Smooth muscle cell (in vitro differentiated cells): Measurements from ENCODE around the gene SKIDA1. TPM values are rescaled to one million over a fixed set of nuclear protein-coding genes. Genes with fewer than 3 reads are reported as not detected.

Experiments
- DNase-seq: peaks from one replicate; lab custom pipeline; 2025; ENCODE audit not compliant: unreplicated experiment; lab: John Stamatoyannopoulos, UW
- H2AFZ ChIP-seq: fragments of 200-600 bp; sonication (generic); 2 replicates; pipeline ENCODE4 v1.6.0; 2016; ENCODE audit warnings: antibody characterized with exemption, low read depth, mild to moderate bottlenecking
- H3F3A ChIP-seq: fragments of 200-600 bp; sonication (generic); 2 replicates; pipeline ENCODE4 v1.6.0; 2017; ENCODE audit warnings: antibody characterized with exemption, low read depth
- H3K27ac ChIP-seq: fragments of 200-600 bp; sonication (generic); 2 replicates; pipeline ENCODE4 v1.5.1; 2016; ENCODE audit warnings: low read depth, mild to moderate bottlenecking
- H3K27me3 ChIP-seq: fragments of 200-600 bp; sonication (generic); 2 replicates; pipeline ENCODE4 v1.6.1; 2016; ENCODE audit warnings: low read depth, mild to moderate bottlenecking
- H3K36me3 ChIP-seq: fragments of 200-600 bp; sonication (generic); 2 replicates; pipeline ENCODE4 v1.5.1; 2016; ENCODE audit warnings: low read depth
- H3K4me1 ChIP-seq: fragments of 200-600 bp; sonication (generic); 2 replicates; pipeline ENCODE4 v1.5.1; 2016; ENCODE audit warnings: low read depth
- H3K4me2 ChIP-seq: fragments of 200-600 bp; sonication (generic); 2 replicates; pipeline ENCODE4 v1.6.0; 2016; ENCODE audit warnings: mild to moderate bottlenecking
- H3K4me3 ChIP-seq: fragments of 200-600 bp; sonication (generic); 2 replicates; pipeline ENCODE4 v1.5.1; 2016; ENCODE audit warnings: mild to moderate bottlenecking
- H3K79me2 ChIP-seq: fragments of 200-600 bp; sonication (generic); 2 replicates; pipeline ENCODE4 v1.6.0; 2016; ENCODE audit warnings: low read depth, mild to moderate bottlenecking
- H3K9ac ChIP-seq: fragments of 200-600 bp; sonication (generic); 2 replicates; pipeline ENCODE4 v1.6.0; 2016; ENCODE audit warnings: low read depth
- H3K9me3 ChIP-seq: fragments of 200-600 bp; sonication (generic); replicated peaks from 2 replicates; pipeline ENCODE4 v1.5.1; 2016; ENCODE audit warnings: low read depth
- H4K20me1 ChIP-seq: fragments of 200-600 bp; sonication (generic); 2 replicates; pipeline ENCODE4 v1.6.0; 2016; ENCODE audit warnings: low read depth
- CTCF ChIP-seq: fragments of 200-600 bp; sonication (generic); IDR thresholded peaks from 2 replicates; pipeline ENCODE4 v1.5.1; 2017; ENCODE audit warnings: borderline replicate concordance, mild to moderate bottlenecking, antibody characterized with exemption; ENCODE audit not compliant: insufficient read depth, poor library complexity, severe bottlenecking
- WGBS: methylation state at CpG from one replicate; pipeline ENCODE4 v1.1.7; 2016; ENCODE audit warnings: low lambda C conversion rate; 5-methylcytosine and 5-hydroxymethylcytosine counted together
- polyA plus RNA-seq: library from polyadenylated mRNA; unstranded; fragments of >200 nt; fragmentation: Nextera tagmentation; extraction: Ambion mirVana; gene quantifications from 2 replicates; pipeline ENCODE4 v1.2.1, GENCODE V29; 2016
- total RNA-seq: library from RNA; depleted of rRNA; stranded (reverse); fragments of >200 nt; gene quantifications from 2 replicates; pipeline ENCODE4 v1.2.3, GENCODE V29; 2014

Gene SKIDA1
- total and polyA plus RNA-seq, 2 experiments from 2014 or later: 0.53 to 1.8 TPM

- Histone ChIP-seq H3K79me2 (peaks cover 79% of the 10 kb centered on the region), H2AFZ (peak overlapping the region; percentile 56), H3K27me3 (no peaks in the 10 kb centered on the region), H3K4me3 (peak overlapping the region; percentile 61), H4K20me1 (no peaks in the 10 kb centered on the region), H3K9ac (peak overlapping the region; percentile 46), H3K9me3 (no peaks in the 10 kb centered on the region), H3F3A (no peaks in the 10 kb centered on the region), H3K27ac (peak overlapping the region; percentile 24), H3K4me1 (peaks cover 51% of the 10 kb centered on the region), H3K4me2 (peak overlapping the region; percentile 98), H3K36me3 (no peaks in the 10 kb centered on the region)
- no peak for DNase-seq
- WGBS: 8% methylated on average over 15 of the region's 15 CpGs
- TF ChIP-seq CTCF: no peak
These were observed 9.9 kb downstream of the SKIDA1 start for GRCh38 chr10:21515361-21516241.

GRCh38 chr10:21514818-21515351, 10.6 kb downstream of the SKIDA1 start:
- Histone ChIP-seq H3F3A (no peaks in the 10 kb centered on the region), H3K27me3 (no peaks in the 10 kb centered on the region), H2AFZ (peak overlapping the region; percentile 56), H3K4me3 (peak overlapping the region; percentile 61), H3K36me3 (no peaks in the 10 kb centered on the region), H3K4me2 (peak overlapping the region; percentile 98), H3K9me3 (no peaks in the 10 kb centered on the region), H3K4me1 (peaks cover 55% of the 10 kb centered on the region), H3K79me2 (peaks cover 83% of the 10 kb centered on the region), H3K27ac (peak overlapping the region; percentile 24), H3K9ac (peak overlapping the region; percentile 46), H4K20me1 (no peaks in the 10 kb centered on the region)
- no peak for TF ChIP-seq CTCF
- no peak for DNase-seq
- 4% methylated on average over 10 of the region's 10 CpGs for WGBS

GRCh38 chr10:21514129-21514817, 11.2 kb downstream of the SKIDA1 start:
- Histone ChIP-seq H3K27ac (peak overlapping the region; percentile 24), H4K20me1 (no peaks in the 10 kb centered on the region), H3K36me3 (no peaks in the 10 kb centered on the region), H3K4me2 (peak overlapping the region; percentile 98), H3K27me3 (no peaks in the 10 kb centered on the region), H3K9ac (no peak overlapping the region), H3K4me3 (peak overlapping the region; percentile 61), H3F3A (peaks cover 3% of the 10 kb centered on the region), H3K79me2 (peaks cover 86% of the 10 kb centered on the region), H3K9me3 (no peaks in the 10 kb centered on the region), H2AFZ (peak overlapping the region; percentile 56), H3K4me1 (peaks cover 55% of the 10 kb centered on the region)
- DNase-seq: no peak
- WGBS: 21% methylated on average over 6 of the region's 6 CpGs
- no peak for TF ChIP-seq CTCF
